ENCODE results near the gene VSTM2L.
"Not testable (repeated sequence)": the region's sequence is repeated elsewhere in the genome, so short reads cannot be mapped to it uniquely, and the experiment has no call there.

The VSTM2L gene

GRCh38 chr20:37963483-37963882 lies 60.6 kb downstream of the VSTM2L start:
- not testable (repeated sequence) for DNase-seq (ENCODE audit: low spot score); FAIRE-seq

DNA sequence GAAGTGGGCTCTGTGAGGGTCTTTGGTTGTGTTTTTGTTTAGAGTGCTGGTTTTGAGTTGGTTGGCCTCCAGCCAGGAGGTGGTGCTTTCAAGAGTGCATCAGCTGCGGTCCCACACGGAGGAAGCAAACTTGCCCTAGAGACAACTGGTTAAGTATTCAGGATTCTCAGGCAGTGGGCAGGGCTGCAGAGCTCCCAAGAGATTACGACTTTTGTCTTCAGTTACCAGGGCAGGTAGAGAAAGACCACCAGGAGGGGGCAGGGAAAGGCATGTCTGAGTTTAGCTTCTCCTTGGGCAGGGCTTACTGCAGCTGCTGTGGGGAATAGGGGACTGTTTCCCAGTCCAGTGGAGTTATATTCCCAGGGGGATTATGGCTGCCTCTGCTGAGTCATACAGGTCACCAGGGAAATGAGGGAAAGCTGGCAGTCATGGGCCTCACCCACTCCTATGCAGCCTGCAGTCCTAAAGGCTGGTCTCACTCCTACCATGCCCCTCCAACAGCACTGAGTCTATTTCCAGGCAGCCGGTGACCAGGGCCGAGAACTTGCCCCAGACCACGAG lies 66.0 kb downstream of the VSTM2L start:
- DNase-seq (ENCODE audit: low spot score) (no peak), FAIRE-seq (no peak)

GRCh38 chr20:37969949-37970855 lies 67.3 kb downstream of the VSTM2L start:
- DNase-seq (ENCODE audit: low spot score) (no peak), FAIRE-seq (no peak)

DNA sequence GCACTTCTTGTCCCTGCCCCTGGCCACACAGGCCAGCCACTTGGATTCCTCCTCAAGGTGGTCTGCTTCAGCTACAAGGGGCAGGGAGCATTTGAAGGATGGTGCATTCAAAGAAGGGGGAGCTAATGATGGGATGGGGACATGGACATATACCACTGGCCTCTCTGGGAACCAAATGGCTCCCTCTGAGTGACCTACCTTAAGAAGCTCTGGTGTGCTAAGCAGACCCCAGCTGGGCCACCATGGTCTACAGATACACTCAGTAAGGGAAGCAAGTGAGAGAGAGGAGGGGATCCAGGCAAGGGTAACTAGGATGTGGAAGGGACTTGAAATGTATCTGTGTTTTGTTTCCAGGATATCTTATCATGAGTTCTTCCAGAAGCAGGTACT lies 67.9 kb downstream of the VSTM2L start:
- DNase-seq (ENCODE audit: low spot score), result no peak
- FAIRE-seq, result no peak

- no peak for FAIRE-seq
- DNase-seq (ENCODE audit: low spot score), result no peak
Observed at GRCh38 chr20:37971561-37972127, 68.7 kb downstream of the VSTM2L start.

GRCh38 chr20:37972256-37973058 lies 69.5 kb downstream of the VSTM2L start:
- DNase-seq (ENCODE audit: low spot score) (no peak), FAIRE-seq (no peak)

DNA sequence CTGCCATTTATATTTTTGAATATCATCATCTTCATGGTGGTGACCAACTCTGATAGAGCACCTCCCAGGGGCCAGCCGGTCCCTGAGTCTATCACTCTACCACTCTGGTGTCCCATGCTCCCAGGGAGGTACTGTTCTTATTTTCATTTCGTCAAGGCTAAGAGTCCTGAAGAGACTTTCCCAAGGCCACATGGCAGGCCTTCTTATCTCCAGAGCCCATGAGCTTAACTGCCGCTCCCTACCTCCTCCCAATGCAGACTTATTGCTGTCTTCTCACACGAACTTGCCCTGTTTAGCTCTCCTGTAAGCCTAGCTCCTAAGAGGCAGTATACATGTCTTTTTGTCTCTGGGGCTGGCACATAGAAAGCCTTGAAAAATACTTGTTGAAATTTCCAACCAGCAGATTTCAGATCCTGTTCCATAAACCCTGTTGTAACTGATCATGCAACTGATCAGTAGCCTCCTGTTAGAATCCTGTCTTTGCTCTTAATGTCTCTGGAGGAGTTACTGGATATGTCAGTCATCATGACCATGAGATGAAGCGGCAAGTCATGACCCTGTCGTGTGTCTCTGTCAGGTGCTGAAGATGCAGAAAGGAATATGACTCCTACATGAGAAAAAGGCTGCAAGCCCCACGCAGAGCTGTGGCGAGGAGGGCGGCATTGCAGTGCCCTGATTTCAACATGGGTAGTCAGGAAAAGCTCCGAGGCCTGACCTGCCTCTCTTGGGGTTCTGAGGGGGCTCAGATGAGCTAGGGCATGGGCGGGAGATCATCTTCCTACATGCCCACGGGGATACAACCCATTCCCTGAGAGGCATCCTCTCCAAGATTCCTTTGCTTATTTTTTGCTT lies 70.4 kb downstream of the VSTM2L start:
- FAIRE-seq, result no peak
- no peak for DNase-seq (ENCODE audit: low spot score)

DNA sequence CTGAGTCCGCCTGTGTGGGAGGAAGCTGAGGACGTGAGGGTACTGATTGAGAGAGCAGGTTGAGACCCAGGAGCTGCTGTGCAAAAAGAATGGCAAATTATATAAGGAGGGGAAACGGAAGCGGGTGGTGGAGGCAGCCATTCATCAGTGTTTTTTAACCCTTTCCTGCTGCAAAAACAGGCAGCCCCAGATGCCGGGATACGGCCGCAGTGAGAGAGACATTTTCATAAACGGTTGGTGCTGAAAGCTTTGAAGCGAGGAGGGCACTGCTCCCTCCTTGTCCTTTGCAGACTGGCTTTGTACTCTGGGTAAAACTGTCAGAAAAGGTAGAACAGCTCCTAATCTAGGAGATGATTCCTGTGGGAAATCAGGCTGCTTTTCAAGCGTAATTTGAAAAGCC lies 74.0 kb downstream of the VSTM2L start:
- no peak for DNase-seq (ENCODE audit: low spot score)
- no peak for FAIRE-seq

DNA sequence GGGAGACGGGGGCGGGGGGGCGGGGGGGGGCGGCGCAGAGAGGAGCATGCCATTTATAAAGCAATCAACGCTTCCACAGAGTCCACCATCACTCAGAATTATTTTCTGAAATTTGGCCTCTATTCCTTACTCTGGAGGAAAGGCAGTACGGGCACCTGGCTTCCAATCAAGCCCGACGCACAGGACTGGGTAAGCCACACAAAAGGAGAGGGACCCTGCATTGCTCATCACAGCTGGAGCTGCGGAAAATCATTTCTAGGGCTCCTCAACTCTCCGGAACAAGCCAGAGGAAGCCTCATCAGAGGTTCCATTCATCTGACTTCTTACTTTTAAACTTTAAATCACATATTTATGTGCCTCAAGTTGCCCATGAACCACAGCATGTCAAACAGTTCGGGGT lies 74.4 kb downstream of the VSTM2L start:
- DNase-seq (ENCODE audit: low spot score) (no peak), FAIRE-seq (no peak)

DNA sequence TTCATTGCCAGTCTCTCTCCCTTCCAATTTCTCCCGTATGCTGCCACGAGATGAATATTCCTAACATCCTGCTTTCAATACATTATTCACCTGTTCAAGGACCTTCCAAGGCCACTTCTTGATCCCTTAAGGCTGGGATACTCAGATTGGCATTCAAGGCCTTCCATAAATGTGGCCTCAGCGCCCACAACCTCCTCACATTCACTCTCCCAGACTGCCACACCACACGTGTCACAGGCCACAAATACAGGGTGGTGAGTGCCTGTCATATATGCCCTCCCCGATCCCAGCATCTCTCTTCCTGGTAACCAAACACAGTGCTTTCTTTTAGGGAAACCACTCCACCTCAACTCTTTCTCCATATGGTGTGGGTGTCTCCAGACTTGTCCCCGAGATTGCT lies 74.9 kb downstream of the VSTM2L start:
- DNase-seq (ENCODE audit: low spot score) (no peak), FAIRE-seq (no peak)

GRCh38 chr20:37979021-37979985 lies 76.4 kb downstream of the VSTM2L start:
- DNase-seq (ENCODE audit: low spot score), result no peak
- no peak for FAIRE-seq

DNA sequence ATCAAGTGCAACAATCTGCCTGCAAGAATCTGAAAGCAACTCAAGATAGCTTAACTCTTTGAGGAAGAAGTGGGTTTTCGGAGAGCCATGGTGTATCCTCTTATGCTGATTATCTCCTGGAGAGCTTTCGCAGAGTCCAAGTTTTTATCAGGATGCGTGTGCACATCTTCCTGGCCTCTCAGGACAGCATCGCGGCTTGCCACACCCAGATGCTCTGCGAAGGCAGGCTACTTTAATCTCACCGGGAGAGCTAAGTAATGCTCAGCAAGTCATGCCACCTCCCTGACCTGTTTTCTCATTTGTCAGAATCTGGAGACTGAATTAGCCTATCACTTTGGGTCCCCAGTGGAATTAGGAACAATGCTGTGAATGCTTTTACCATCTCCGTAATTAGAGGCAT lies 77.5 kb downstream of the VSTM2L start:
- no peak for FAIRE-seq

DNA sequence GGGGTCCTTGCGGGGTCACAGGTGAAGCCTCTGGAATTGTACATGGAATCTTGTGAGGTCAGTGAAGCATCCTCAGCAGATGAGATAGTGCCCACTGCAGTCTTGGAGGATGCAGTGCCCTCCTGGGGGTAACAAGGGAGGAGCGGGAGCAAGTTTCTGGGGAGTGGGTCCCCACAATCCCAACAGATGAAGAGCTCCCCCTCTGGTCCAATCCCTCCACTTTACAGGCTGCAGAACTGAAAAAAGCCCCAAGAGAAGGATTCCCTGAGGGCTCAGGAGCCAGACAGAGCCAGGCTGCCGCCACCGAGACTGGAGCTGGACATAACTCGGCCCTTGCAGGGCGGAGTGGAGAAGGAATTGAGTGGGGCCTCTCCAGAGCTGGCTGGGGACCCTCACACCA lies 77.9 kb downstream of the VSTM2L start:
- FAIRE-seq (no peak), DNase-seq (ENCODE audit: low spot score) (no peak)

More for the DNA sequence above, 77.5 kb downstream of the VSTM2L start:
- no peak for DNase-seq (ENCODE audit: low spot score)

DNA sequence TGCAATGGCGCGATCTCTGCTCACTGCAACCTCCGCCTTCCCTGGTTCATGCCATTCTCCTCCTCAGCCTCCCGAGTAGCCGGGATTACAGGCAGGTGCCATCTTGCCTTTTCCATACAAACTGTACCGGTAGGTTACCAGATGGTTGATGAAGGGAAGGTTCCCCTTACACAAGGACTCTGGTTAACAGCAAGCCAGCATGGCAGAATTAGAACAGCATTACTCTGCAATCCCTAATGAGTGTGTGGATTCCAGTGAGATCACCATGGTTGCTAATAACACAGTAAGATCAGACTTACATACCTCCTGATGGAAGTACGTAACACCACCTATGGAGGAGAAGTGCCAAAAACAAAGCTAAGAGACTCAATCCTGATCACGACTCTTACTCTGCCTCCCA lies 78.6 kb downstream of the VSTM2L start:
- DNase-seq (ENCODE audit: low spot score) (no peak), FAIRE-seq (no peak)

GRCh38 chr20:37983286-37983685 lies 80.4 kb downstream of the VSTM2L start:
- FAIRE-seq (no peak), DNase-seq (ENCODE audit: low spot score) (no peak)

- FAIRE-seq (no peak), DNase-seq (ENCODE audit: low spot score) (no peak)
Observed at GRCh38 chr20:37984018-37984785, 81.3 kb downstream of the VSTM2L start.

DNA sequence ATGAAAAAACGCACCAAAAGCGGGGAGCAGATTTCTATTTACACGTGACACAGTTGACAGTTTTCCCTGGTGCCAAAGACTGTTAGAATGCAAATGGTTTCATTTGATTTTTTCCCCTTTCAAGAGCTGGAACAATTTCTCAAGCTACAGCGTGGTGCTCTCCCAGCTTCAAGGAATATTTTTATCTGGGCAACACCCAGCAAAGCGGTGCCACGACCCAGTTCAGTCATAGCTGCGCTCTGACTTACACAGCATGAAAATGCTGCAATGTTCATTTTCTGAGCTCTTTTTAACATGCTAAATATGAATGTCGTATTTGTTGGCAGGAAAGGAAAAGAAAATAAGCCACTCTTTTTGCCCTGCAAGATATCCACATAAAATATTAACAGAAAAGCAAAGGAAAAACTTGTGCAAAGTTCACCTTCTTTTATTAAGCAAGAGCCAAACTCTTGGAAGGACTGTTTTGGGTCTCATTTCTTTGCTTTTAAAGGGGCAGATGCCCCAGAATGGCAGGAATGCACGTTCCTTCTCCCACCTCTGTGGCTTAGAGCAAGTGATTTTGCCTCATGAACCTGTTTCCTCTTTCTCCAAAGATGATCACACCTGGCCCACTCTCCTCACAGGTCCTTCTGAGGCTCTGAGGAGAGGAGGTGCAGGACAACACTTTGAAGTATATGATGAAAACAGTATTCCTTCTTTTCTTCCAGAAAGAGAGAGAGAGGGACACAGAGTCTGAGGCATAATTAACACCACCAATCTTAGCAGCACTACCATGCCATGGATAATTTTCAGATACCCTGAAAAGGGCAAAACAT lies 83.3 kb downstream of the VSTM2L start:
- FAIRE-seq, result no peak

More for the DNA sequence above, 83.3 kb downstream of the VSTM2L start:
- DNase-seq (ENCODE audit: low spot score), result no peak

Measured in urothelium cell line (cell line).